ENCODE measurements around the gene OR10R2.
"Not testable (repeated sequence)": the region's sequence is repeated elsewhere in the genome, so short reads cannot be mapped to it uniquely, and the experiment has no call there.

OR10R2 gene, protein sequence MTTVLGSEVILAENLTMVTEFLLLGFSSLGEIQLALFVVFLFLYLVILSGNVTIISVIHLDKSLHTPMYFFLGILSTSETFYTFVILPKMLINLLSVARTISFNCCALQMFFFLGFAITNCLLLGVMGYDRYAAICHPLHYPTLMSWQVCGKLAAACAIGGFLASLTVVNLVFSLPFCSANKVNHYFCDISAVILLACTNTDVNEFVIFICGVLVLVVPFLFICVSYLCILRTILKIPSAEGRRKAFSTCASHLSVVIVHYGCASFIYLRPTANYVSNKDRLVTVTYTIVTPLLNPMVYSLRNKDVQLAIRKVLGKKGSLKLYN

DNA sequence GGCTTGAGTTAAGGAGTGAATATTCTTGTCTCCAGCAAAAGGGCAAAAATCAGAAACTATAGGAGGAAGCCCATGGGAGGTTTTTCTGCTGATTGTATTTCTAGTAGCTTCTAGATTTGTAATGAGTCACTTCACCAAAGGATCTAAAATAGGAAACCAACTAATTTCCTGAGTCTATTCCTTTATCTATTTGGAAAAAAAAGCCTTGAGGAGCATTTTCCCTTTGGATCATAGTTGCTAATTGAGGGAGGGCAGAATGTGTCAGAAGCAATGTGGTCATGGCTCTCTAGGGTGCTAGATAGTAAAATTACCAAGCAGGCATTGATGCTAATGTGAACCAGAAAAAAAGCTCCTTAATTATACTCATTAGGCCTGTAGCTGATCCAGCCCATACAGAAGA is at the start of gene OR10R2:
OR10R2 (plus strand) TSS at position 301 of the 400 bp plus-strand sequence. CDS start 106 bp downstream, outside the sequence.
- no peak for DNase-seq (ENCODE audit: low read depth in 2 of 2)

DNA sequence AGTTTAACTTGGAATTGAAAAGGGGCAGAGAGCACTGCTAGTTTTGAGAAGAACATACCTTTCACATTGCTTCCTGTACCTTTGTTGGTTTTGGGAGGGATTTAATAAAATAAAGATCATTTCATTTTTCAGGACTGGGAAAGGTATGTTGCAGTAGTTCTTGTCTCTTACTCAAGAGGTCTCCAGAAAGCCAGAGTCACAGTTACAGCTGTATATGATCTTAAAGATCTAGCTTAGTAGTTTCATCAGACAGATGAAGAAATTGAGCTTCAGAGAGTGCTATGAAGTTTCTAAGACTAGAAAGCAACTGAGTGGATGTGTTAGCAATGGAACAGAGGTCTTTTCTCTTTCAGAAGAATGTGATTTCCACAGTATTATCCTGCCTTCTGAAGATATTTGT is 47.0 kb upstream of the OR10R2 start:
- DNase-seq (ENCODE audit: low read depth in 2 of 2) = no peak

DNA sequence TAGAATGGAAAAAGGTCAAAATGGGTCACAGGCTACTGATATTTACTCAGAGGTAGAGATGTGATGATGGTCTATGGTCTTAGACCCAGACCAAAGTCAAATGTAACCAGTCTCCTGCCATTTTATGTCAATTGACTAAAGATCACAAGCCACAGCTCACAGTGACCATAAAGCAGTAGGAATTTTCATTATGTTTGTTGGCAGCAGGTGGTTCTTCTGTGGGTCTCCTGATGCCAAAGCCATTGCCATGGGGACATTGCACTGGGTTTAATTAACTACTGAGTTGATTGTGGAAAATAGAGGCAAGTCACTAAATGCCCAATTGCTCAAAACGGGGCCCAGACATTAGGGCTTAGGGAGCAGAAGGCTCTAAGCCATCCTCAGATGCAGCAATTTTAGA is 45.9 kb upstream of the OR10R2 start, which contains the start of gene OR10K2:
OR10K2 (minus strand) TSS at position 101 of the 400 bp plus-strand sequence. CDS start 5,371 bp downstream, outside the sequence.
- DNase-seq (ENCODE audit: low read depth in 2 of 2) = no peak

DNA sequence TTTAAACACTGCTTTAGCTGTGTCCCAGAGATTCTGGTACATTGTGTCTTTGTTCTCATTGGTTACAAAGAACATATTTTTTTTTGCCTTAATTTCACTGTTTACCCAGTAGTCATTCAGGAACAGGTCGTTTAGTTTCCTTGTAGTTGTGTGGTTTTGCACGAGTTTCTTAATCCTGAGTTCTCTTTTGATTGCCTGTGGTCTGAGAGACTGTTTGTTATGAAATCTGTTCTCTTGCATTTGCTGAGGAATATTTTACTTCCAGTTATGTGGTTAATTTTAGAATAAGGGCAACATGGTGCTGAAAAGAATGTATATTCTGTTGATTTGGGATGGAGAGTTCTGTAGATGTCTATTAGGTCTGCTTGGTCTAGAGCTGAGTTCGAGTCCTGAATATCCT is 41.9 kb upstream of the OR10R2 start:
- DNase-seq (ENCODE audit: low read depth in 2 of 2) = not testable (repeated sequence)

DNA sequence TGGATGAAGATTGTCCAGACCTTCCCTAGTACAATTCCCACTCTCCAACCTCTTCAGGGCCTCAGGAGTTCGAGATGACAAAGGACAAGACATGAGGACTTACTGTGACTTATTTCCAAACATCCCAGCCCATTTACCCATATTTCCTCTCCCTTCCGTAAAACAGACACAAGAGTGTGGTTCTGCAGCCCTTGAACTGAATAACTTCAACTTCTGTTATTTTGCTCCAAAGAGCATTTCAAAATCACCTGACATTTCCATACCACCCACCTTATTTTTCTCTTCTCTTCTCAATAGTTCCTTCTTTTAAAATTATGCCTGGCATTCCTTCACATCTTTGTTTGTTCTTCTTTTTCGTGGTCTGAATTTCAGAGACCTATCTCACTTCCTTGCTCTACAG is 37.3 kb upstream of the OR10R2 start:
- DNase-seq (ENCODE audit: low read depth in 2 of 2) = no peak

DNA sequence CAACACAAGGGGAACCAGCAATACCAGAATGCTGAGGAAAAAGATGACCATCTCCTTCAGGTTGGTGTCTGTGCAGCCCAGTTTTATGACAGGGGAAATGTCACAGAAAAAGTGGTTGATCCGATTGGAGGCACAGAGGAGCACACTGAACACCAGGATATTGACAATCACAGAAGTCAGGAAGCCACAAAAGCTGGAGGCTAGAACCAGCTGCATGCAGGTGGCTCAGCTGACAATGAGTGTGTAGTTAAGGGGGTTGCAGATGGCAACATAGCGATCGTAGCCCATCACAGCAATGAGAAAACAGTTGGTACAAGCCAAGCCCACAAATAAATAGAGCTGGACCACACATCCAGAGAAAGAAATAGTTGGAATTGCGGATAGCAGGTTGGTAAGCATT is 26.6 kb upstream of the OR10R2 start:
- DNase-seq (ENCODE audit: low read depth in 2 of 2) = no peak

DNA sequence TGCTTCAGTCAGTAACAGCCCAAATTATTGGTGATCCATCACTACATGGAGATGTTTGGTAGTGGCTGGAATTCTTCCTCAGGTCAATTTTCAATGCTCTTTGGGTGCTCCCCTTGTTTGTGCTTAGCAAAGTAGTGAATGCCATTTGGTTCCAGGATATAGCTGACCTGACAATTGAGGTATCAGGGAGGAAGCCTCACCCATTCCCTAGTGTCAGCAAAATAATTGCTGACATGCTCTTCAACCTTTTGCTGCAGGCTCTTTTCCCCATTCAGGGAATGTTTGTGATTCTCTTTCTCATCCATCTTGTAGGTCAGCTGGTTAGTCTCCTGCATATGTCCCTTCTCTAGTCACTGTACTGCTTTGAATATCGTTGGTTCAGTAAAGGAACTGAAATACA is 17.5 kb upstream of the OR10R2 start:
- DNase-seq (ENCODE audit: low read depth in 2 of 2) = no peak

DNA sequence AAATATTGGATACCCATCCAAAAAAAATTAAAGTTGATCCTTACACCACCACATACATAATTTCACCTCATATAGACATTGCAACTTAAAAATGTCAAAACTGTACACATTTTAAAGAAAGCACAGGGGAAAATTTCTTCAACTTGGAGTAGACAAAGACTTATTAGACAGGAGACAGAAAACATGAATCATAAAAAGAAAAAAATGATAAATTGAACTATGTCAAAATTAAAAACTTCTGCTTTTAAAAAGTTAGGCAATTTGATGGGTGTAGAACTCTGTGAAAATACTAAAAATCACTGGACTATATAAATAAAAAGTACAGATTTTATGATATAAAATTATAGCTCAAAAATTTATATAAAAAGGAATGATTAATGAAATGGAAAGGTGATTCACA is 14.8 kb upstream of the OR10R2 start:
- no peak for DNase-seq (ENCODE audit: low read depth in 2 of 2)

DNA sequence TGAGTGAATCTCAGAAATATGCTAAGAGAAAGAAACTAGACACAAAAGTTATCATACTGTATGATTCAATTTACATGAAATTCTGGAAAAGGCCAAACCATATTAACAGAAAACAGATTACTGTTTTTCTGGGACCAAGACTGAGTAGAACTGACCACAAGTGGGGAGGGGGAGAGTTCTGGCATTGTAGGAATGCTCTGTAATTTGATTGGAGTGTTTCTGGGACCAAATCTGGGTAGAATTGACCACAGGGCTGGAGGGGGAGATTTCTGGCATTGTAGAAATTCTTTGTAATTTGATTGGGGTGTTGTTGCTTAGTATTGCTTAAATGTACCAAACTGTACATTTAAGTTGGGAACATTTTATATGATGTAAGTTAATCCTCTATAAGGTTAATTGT is 13.8 kb upstream of the OR10R2 start:
- no peak for DNase-seq (ENCODE audit: low read depth in 2 of 2)

DNA sequence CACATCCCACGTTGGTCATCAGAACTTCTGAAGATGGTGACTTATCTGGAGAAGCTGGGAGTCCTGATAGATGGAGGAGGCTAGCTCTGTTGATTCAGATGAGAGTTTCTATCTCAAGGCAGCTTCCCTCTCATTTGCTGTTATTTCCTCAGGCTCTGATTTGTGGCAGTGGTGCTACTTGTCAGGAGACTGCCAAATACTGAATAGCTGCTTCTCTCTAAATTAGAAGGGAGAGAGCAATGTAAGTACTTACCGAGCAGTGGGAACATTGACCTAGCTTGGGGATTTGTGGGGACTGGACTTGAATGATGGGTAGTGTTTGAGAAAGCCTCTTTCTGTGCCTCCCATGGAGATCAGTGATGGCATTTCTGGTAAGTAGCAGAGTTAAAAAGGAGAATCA is 10.5 kb upstream of the OR10R2 start, which contains the start of gene OR10K1:
OR10K1 (plus strand) TSS at position 301 of the 400 bp plus-strand sequence. CDS start 3,728 bp downstream, outside the sequence.
- no peak for DNase-seq (ENCODE audit: low read depth in 2 of 2)

DNA sequence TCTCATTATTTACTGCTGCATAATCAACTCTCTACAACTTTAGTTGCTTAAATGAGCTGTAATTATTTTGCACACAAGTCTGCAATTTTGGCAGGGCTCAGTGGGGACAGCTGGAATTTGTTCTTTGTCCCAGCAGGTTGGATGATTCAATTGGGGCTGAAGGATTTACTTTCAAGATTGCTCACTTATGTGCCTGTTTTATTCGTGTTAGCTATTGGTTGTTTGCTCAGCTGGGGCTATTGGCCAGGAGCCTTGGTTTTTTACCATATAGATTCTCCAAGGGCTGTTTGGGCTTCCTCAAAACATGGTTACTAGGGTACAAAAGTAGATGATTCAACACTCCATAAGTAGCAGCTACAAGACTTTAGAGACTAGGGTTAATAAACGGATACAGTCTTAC is 13.4 kb downstream of the OR10R2 start:
- no peak for DNase-seq (ENCODE audit: low read depth in 2 of 2)

DNA sequence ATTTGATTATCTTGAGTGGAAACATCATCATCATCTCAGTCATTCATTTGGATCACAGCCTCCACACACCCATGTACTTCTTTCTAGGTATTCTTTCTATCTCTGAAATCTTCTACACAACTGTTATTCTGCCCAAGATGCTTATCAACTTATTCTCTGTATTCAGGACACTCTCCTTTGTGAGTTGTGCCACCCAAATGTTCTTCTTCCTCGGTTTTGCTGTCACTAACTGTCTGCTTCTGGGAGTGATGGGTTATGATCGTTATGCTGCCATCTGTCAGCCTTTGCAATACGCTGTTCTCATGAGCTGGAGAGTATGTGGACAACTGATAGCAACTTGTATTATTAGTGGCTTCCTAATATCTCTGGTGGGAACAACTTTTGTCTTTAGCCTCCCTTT is 19.3 kb downstream of the OR10R2 start:
- DNase-seq (ENCODE audit: low read depth in 2 of 2) = no peak

DNA sequence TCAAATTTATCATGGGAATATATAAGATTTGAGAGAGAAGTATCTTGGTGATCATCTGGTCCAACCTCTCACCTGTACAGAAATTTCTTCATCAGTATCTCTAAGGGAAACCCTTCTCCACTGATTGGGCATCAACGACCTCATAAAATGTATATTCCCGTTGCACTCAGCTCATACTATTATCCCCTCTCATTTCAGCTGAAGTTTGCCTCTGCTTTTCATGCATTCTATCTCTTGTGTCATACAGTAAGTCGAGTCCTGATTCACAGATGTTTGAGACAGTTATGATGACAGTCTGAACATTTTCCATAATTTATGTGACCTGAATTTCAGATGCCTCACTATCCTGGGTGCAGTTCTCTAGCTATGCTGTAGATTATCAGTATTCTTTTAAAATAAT is 21.0 kb downstream of the OR10R2 start:
- no peak for DNase-seq (ENCODE audit: low read depth in 2 of 2)

DNA sequence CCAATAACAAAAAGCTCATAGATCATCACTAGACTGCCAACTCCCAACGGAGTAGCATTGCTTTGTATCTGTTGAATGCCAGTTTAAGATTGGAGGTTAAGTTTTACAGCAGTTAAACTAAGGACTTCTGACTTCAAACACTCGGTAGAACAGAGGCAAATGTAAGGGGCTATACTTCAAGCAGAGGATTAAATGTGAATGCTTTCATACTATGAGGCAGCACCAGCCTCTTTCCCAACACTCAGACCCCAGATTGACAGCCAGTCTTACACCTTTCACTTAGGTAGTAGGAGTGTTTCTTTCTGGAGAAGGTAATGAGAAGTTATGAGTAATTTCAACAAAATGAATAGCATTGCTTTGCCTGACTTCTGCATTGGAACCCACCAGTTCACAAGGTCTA is 22.8 kb downstream of the OR10R2 start:
- DNase-seq (ENCODE audit: low read depth in 2 of 2) = no peak

DNA sequence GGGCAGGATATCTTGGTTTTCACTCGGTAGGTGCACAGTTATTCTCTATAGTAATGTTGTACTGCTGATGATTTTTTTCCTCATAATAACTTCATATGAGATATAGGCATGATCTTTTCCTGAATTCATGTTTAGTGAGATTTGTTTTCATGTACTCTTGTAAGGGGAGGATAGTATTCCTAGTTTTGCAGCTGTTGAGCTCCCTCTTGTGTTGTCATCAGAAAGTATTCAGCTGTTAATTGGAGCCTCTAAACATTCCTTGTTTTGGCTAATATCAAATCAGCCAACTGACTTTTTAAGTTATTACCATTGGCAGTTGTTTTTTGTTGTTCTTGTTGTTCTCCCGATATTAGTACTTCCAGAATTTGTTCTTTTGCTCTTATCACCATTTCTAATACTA is 24.4 kb downstream of the OR10R2 start:
- DNase-seq (ENCODE audit: low read depth in 2 of 2) = no peak

DNA sequence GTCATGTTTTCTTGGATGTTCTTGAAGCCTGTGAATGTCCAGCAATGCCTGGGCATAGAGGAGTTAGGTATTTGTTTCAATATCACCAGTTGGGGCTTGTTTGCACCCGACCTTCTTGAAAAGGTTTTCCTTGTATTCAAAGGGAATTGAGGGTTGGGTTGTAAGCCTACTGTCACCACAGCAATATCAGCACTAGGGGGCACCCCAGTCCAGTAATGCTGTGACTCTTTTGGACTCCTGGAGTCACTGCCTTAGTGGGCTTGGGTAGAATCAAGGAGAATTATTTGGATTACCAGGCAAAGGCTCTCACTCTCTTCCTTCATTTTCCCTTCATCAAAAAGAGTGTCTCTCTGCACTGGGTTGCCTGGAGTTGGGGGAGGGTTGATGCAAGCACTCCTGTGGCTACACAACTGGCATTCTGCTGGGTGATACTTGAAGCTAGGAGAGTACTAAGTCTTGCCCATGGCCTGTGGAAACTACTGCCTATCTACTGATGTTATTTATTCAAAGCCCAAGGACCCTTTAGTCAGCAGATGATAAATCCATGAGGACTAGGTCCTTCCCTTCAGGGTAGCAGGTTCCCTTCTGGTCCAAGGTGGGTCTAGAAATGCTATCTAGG is 34.5 kb downstream of the OR10R2 start:
- peak; percentile 15 to 38 for DNase-seq (ENCODE audit: low read depth in 2 of 2)

DNA sequence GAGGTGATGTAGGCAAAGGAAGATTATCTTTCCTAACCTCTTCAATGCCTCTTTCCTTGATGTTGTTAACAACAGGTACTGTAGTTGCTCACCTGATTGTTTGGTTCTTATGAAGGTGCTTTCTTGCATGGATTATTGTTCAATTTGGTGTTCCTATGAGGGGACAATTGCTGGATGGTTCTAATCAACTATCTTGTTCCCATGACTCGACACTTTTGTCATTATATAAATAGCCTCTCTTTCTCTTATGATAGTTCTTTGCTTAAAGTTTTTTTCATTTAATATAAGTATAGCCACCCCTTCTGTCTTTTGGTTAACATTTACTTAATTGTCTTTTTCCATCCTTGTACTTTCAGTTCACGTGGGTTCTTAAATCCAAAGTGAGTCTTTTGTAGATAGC is 35.5 kb downstream of the OR10R2 start:
- DNase-seq (ENCODE audit: low read depth in 2 of 2) = no peak

DNA sequence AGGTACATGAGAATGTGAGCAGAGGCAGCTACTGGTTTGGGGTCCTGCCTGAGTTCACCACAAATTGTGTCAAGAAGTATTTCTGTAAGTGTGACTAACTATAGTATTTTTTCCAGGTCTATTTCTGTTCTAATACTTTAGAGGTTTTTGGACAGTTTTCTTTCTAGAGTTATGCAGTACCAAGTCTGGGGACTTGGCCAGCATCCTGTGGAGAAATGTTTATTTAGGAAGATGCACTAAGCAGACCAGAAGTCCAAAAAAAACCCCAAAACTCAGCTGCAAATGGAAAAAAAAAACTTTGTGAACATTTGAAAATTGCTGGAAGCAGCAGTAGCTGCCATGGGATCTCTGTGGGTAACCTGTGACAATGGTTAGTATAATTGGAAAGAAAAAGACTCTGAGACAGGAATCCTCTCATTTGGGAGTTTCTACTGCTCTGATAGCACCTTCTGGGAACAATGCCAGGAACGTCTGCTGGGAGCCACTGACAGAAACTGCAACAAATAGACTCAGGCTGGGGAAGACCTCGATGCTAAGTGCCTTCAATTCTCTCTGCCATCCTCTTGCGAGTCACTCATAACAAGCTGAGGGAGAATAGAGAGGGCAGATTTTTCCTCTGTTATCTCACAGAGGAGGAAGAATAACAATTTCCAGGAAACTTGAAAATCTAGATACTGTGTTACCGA is 37.6 kb downstream of the OR10R2 start:
- no peak for DNase-seq (ENCODE audit: low read depth in 2 of 2)

DNA sequence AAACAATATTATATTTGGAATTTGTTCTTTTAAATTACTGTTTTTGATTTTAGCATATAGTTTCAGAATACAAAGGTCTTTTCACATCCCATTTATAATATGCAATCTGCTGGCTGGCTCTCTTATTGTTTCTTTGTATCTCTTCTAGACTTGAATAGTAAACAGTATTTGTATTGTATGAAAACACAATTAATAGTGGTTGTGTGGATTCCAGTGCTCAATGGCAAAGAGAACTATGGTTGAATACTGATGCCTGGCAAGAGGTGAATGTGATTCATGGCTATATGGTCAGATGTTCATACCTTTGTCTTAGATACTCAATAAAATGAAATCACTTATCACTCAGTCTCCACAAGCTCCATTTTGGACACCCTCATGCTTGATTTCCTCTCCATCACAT is 44.9 kb downstream of the OR10R2 start:
- no peak for DNase-seq (ENCODE audit: low read depth in 2 of 2)

DNA sequence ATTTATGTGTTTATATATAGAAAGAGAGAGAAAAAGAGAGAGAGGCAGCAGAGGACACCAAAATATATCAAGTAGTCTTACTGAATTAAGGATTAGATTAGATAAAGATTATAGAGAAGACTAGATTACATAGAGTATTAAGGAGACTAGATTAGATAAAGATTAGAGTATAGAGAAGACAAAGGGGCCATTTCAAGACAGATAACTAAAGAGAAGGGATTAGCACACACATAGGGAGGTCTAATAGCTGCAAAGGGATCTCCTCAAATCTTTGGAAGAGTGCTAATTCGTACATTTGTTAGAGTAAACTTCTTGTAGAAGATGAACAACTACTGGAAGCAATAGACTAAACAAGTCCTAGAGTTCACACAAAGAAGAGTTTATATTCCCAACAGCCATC is 48.0 kb downstream of the OR10R2 start:
- no peak for DNase-seq (ENCODE audit: low read depth in 2 of 2)

DNA sequence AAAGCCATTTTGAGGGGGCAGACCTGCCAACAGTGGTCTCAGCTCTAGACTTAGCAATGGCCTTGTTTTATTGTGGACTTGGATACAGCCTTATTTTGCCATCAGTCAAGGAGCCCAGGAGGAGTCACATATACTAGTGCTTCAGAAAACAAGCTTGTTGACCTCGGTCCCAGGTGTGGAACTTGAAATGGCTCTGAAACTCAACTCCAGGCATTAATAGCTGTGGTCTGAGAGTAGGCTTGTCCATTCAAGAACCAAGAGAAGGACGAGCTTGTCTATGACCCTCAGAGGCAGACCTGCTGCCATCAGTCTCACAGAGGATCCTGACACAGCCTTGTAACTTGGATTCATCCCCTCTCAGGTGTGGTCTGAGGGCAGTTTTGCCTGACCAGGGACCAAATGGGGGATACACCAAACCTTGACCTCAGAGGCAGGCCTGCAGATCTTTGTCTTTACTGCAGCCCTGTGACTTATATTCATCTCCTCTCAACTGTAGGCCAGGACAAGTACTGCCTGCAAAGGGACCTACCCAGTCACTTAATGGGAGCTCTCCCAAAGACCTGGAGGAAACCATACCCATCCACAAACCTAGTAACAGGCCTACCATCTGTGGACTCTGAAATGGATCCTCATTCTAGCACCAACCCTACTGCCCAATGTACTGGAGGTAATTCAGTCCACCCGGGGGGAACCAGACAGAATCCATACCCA is 49.1 kb downstream of the OR10R2 start:
- DNase-seq (ENCODE audit: low read depth in 2 of 2) = no peak

DNA sequence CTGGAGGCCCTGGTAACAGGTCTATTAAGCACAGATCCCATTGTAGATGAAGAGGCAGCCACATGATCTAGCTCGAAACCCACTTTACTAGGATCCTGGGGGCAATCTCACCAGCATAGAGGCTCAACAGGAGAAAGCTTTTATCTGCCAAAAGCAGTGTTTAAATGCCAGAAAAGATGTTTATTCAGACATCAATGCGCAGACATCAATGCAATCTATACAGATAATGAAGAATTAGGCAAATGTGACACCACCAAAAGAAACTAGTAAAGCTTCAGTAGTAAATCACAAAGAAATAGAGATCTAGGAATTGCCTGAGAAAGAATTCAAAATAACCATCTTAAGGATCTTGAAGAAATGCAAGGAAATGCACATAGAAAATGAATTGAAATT is 49.6 kb downstream of the OR10R2 start:
- no peak for DNase-seq (ENCODE audit: low read depth in 2 of 2)
